Sigmoid colon (tissue), 3 donors: ENCODE data around the gene OR10D3.

ENCODE experiments used
- POLR2A ChIP-seq, 2 donors: fragments of 450-650 bp; IDR thresholded peaks; one replicate each; pipeline ENCODE4 v1.6.1; 2016; ENCODE audit warnings: antibody characterized with exemption in 2 of 2, mild to moderate bottlenecking in 2 of 2, moderate library complexity in 2 of 2
- TF ChIP-seq, protein P1 (sequence below), 4 experiments: fragments of 450-650 bp in 3 of 4; fragments of 200-600 bp in 1 of 4; IDR thresholded peaks; one replicate each; pipeline ENCODE4 v1.5.1; 2016 to 2019; ENCODE audit warnings: antibody characterized with exemption in 4 of 4, mild to moderate bottlenecking in 3 of 4, moderate library complexity in 2 of 4

DNA sequence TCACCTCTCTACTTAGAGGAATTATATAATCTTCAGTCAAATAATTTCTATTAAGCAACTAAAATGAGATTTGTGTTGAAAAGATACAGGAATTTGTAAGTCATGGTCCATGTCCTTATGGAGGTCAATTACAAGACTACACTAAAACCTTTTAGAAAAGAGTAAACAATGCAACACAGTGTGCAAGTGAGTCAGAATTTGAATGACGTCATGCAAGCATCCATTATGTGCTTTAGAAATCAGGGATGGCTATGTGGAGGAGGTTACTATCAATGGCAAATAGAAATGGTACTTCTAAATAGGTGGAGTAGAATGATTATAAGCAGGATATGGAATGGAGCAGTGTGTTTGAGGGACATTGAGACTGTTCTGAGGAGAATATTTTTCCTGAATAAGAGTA is 16.6 kb downstream of the OR10D3 start:
- TF ChIP-seq, protein P1, sequence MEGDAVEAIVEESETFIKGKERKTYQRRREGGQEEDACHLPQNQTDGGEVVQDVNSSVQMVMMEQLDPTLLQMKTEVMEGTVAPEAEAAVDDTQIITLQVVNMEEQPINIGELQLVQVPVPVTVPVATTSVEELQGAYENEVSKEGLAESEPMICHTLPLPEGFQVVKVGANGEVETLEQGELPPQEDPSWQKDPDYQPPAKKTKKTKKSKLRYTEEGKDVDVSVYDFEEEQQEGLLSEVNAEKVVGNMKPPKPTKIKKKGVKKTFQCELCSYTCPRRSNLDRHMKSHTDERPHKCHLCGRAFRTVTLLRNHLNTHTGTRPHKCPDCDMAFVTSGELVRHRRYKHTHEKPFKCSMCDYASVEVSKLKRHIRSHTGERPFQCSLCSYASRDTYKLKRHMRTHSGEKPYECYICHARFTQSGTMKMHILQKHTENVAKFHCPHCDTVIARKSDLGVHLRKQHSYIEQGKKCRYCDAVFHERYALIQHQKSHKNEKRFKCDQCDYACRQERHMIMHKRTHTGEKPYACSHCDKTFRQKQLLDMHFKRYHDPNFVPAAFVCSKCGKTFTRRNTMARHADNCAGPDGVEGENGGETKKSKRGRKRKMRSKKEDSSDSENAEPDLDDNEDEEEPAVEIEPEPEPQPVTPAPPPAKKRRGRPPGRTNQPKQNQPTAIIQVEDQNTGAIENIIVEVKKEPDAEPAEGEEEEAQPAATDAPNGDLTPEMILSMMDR (IDR thresholded peaks at IDR 0.05) = no peak
- no peak for TF ChIP-seq POLR2A (IDR thresholded peaks at IDR 0.05)
